ENCODE results near the gene KLHDC3.
A peak's percentile ranks its signal among the peaks of the same experiment; 100 is the strongest.
"Not testable (repeated sequence)": the region's sequence is repeated elsewhere in the genome, so short reads cannot be mapped to it uniquely, and the experiment has no call there.

Gene KLHDC3

GRCh38 chr6:43021270-43022047, 7.4 kb downstream of the KLHDC3 start, which contains the start of gene RRP36:
TSS of gene RRP36 (plus strand) at chr6:43021623. CDS start at chr6:43021655, 32 bp downstream.
- DNase-seq (ENCODE audit: extremely low spot score, insufficient read length, low read depth) (peak; percentile 80), FAIRE-seq (peak; percentile 72)

- DNase-seq (ENCODE audit: extremely low spot score, insufficient read length, low read depth) (no peak), FAIRE-seq (no peak)
Measured at GRCh38 chr6:43024436-43024835, 10.4 kb downstream of the KLHDC3 start.

- FAIRE-seq (no peak), DNase-seq (ENCODE audit: extremely low spot score, insufficient read length, low read depth) (no peak)
Measured at GRCh38 chr6:43026365-43026764, 12.3 kb downstream of the KLHDC3 start.

GRCh38 chr6:43029120-43029519, 15.1 kb downstream of the KLHDC3 start:
- FAIRE-seq: no peak

GRCh38 chr6:43032326-43032725, 18.3 kb downstream of the KLHDC3 start:
- FAIRE-seq (no peak), DNase-seq (ENCODE audit: extremely low spot score, insufficient read length, low read depth) (no peak)

More at GRCh38 chr6:43029120-43029519, 15.1 kb downstream of the KLHDC3 start:
- no peak for DNase-seq (ENCODE audit: extremely low spot score, insufficient read length, low read depth)

- DNase-seq (ENCODE audit: extremely low spot score, insufficient read length, low read depth) (no peak), FAIRE-seq (no peak)
Measured at GRCh38 chr6:43033496-43034189, 19.6 kb downstream of the KLHDC3 start.

- no peak for FAIRE-seq
- no peak for DNase-seq (ENCODE audit: extremely low spot score, insufficient read length, low read depth)
Measured at GRCh38 chr6:43034190-43034525, 20.1 kb downstream of the KLHDC3 start.

- DNase-seq (ENCODE audit: extremely low spot score, insufficient read length, low read depth) (no peak), FAIRE-seq (no peak)
Measured at GRCh38 chr6:43035495-43036194, 21.6 kb downstream of the KLHDC3 start.

GRCh38 chr6:43036712-43037111, 22.7 kb downstream of the KLHDC3 start:
- FAIRE-seq: no peak

GRCh38 chr6:43037197-43037596, 23.1 kb downstream of the KLHDC3 start:
- no peak for FAIRE-seq

More at GRCh38 chr6:43036712-43037111, 22.7 kb downstream of the KLHDC3 start:
- no peak for DNase-seq (ENCODE audit: extremely low spot score, insufficient read length, low read depth)

GRCh38 chr6:43037706-43038105, 23.7 kb downstream of the KLHDC3 start:
- FAIRE-seq (no peak), DNase-seq (ENCODE audit: extremely low spot score, insufficient read length, low read depth) (no peak)

More at GRCh38 chr6:43037197-43037596, 23.1 kb downstream of the KLHDC3 start:
- DNase-seq (ENCODE audit: extremely low spot score, insufficient read length, low read depth): no peak

- no peak for DNase-seq (ENCODE audit: extremely low spot score, insufficient read length, low read depth)
- FAIRE-seq: no peak
Measured at GRCh38 chr6:43038727-43039126, 24.7 kb downstream of the KLHDC3 start.

GRCh38 chr6:43040542-43041257, 26.7 kb downstream of the KLHDC3 start:
- DNase-seq (ENCODE audit: extremely low spot score, insufficient read length, low read depth) (no peak), FAIRE-seq (no peak)

- DNase-seq (ENCODE audit: extremely low spot score, insufficient read length, low read depth); FAIRE-seq: not testable (repeated sequence)
Measured at GRCh38 chr6:43041475-43041874, 27.4 kb downstream of the KLHDC3 start.

GRCh38 chr6:43043310-43043709, 29.3 kb downstream of the KLHDC3 start:
- FAIRE-seq (no peak), DNase-seq (ENCODE audit: extremely low spot score, insufficient read length, low read depth) (no peak)

GRCh38 chr6:43045371-43045930, 31.4 kb downstream of the KLHDC3 start:
- FAIRE-seq (no peak), DNase-seq (ENCODE audit: extremely low spot score, insufficient read length, low read depth) (no peak)

GRCh38 chr6:43047998-43048397, 33.9 kb downstream of the KLHDC3 start:
- DNase-seq (ENCODE audit: extremely low spot score, insufficient read length, low read depth): no peak

GRCh38 chr6:43050981-43051380, 36.9 kb downstream of the KLHDC3 start:
- FAIRE-seq: no peak
- DNase-seq (ENCODE audit: extremely low spot score, insufficient read length, low read depth): no peak

More at GRCh38 chr6:43047998-43048397, 33.9 kb downstream of the KLHDC3 start:
- no peak for FAIRE-seq

GRCh38 chr6:43052225-43052841, 38.3 kb downstream of the KLHDC3 start:
- DNase-seq (ENCODE audit: extremely low spot score, insufficient read length, low read depth): no peak
- FAIRE-seq: no peak
